C4-2B (cell line): ENCODE data around the gene TFIP11.

Experiments used
- H3K27ac ChIP-seq: fragments of 450-650 bp; 2 replicates; pipeline ENCODE4 v1.5.1; 2017
- ZFX ChIP-seq: fragments of 450-650 bp; IDR thresholded peaks from 2 replicates; pipeline ENCODE4 v1.6.1; 2017
- TF ChIP-seq, protein P1 (sequence below): fragments of 450-650 bp; conservative IDR thresholded peaks from 2 replicates; pipeline ENCODE4 v1.5.1; 2017; ENCODE audit warnings: mild to moderate bottlenecking

TFIP11 gene

DNA sequence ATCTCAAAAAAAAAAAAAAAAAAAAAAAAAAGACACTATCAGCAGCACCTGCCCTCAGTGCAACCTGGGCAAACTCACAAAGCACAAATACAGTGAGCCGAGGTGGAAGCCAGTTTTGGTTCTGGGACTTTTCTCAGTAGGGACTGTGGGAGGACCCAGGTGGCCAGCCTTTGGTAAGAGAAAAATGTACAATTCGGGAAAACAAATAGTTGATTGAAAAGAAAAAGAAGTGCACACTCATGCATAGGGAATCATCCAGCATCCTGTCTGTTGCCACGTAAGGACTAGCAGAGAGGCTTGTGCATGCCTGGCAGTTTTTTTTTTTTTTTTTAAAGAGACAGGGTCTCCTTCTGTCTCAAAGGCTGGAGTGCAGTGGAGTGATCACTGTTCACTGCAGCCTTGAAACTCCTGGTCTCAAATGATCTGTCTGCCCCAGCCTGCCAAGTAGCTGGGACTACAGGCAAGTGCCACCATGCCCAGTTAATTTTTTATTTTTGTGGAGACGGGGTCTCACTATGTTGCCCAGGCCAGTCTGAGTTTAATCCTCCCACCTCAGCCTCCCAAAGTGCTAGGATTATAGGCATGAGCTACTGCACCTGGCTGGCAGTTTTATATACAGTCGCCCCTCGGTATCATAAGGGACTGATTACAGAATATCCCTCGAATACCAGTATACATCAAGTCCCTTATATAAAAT is 40.9 kb upstream of the TFIP11 start:
- no peak for TF ChIP-seq ZFX
- TF ChIP-seq, protein P1, sequence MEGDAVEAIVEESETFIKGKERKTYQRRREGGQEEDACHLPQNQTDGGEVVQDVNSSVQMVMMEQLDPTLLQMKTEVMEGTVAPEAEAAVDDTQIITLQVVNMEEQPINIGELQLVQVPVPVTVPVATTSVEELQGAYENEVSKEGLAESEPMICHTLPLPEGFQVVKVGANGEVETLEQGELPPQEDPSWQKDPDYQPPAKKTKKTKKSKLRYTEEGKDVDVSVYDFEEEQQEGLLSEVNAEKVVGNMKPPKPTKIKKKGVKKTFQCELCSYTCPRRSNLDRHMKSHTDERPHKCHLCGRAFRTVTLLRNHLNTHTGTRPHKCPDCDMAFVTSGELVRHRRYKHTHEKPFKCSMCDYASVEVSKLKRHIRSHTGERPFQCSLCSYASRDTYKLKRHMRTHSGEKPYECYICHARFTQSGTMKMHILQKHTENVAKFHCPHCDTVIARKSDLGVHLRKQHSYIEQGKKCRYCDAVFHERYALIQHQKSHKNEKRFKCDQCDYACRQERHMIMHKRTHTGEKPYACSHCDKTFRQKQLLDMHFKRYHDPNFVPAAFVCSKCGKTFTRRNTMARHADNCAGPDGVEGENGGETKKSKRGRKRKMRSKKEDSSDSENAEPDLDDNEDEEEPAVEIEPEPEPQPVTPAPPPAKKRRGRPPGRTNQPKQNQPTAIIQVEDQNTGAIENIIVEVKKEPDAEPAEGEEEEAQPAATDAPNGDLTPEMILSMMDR = no peak
- H3K27ac ChIP-seq = no peak overlapping the region

DNA sequence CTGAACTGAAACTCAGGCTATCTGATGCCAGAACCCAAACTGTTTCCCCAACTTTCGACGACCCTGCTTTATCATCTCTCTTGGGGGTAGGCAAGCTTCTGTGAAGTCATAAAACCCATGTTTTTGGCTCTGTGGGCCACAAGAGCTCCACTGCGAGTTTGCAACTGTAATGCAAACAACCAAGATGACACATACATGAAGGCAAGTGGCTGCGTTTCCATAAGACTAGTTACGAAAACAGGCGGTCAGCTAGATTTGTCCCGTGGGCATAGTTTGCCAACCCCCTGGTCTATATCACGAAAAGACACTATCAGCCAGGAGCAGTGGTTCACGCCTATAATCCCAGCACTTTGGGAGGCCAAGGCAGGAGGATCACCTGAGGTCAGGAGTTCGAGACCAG is 40.2 kb upstream of the TFIP11 start:
- H3K27ac ChIP-seq = no peak overlapping the region
- TF ChIP-seq ZFX = no peak
- TF ChIP-seq, protein P1 = no peak

DNA sequence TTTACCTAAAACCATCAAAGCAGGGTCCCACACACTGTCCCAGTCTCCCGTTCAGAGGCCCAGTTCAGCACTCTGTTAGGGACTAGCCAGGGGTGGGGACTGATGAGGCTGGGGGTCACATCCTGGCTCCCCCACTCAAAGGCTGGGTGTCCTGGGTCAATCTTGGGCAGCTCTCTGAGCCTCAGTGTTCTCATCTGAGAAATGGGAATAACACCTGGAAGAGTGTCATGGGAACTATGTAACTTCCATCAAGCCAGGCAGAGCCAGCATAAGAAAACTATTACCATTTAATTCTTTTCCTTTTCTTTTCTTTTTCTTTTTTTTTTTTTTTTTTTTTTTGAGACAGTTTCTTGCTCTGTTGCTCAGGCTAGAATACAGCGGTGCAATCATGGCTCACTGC is 39.3 kb upstream of the TFIP11 start:
- H3K27ac ChIP-seq = no peak overlapping the region

DNA sequence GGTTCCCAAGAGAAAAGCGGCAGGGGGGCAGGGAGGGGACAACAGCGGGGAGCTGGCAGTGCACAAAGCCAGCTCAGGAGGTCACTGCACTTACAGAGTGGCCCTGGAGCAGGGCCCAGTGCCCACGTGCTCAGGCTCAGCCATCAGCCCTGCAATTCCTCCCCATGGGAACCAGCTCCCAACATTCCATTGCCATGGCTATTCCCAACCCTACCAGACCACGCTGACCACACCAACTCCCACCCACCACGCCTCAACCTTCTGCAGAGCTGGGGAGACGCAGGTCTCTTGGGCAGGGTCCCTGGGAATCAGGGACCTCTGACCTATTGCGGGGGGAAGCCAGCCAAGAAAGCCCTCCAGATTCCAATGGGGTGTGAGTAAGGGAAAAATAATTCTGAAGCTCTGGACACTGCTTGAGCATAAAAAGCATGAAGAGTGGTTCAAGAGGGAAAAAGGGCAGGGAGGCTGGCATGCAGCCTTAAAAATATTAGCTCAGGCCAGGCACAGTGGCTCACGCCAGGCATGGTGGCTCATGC is 38.3 kb upstream of the TFIP11 start:
- TF ChIP-seq, protein P1 = no peak
- TF ChIP-seq ZFX = no peak
- H3K27ac ChIP-seq = no peak overlapping the region

More for the DNA sequence above, 39.3 kb upstream of the TFIP11 start:
- TF ChIP-seq ZFX = no peak
- TF ChIP-seq, protein P1 = no peak

DNA sequence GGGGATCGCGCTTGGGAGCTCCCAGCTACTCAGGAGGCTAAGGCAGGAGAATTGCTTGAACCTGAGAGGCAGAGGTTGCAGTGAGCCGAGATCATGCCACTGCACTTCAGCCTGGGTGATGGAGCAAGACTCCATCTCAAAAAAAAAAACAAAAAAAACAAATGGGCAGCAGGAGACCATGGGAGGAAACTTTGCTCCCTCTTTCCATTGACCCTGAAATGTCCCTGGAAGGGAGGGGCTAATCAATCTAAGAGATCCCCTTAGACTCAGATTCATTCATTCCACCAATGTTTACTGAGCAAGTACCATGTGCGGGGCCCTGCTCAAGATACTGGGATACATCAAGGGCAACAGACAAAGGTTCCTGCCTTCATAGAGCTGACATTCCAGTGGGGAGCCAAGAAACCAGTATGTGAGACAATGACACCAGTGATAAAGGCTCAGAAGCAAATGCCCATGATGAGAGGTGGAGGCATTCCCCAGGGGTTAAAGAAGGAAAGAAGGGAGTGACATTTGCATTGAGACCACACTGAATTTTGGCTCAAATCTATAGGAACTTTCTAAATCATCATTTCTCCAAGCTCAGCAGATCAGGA is 37.7 kb upstream of the TFIP11 start:
- TF ChIP-seq, protein P1 = no peak
- TF ChIP-seq ZFX = no peak
- H3K27ac ChIP-seq = no peak overlapping the region

DNA sequence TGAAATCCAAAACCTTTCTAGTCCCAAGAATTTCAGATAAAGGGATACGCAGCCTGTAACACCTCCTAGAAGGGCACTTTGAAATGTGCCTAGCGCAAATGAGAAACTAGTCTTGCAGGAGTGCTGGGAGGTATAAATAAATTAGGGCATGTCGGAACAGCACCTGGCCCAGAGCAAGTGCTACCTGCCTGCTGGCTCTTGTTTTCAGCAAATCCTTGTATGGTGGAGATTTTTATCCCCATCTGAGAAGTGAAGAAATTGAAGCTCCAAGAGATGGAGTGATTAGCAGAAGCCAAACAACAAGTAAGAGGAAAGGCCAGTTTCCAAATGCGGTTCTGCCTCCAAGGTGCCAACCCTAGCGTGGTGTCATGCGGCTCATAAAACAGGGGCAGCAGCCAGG is 36.7 kb upstream of the TFIP11 start:
- TF ChIP-seq, protein P1 = no peak
- no peak for TF ChIP-seq ZFX
- H3K27ac ChIP-seq = no peak overlapping the region

DNA sequence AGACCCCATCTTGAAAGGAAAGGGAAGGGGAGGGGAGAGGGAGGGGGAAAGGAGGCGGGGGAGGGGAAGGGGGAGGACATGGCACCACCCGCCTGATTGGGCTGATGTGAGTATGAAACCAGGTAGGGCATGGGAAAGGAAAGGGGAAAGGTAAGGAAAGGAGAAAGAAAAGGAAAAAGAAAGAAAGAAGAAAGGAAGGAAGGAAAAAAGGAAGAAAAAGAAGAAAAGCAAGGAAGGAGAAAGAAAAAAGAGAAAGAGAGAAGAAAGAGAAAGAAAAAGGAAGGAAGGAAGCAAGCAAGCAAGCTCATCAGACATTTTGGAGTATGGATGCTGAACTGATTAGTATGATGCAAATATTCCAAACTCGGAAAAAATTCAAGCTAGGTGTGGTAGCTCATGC is 36.0 kb upstream of the TFIP11 start:
- TF ChIP-seq ZFX = no peak
- TF ChIP-seq, protein P1 = no peak
- no peak overlapping the region for H3K27ac ChIP-seq
